CD4-positive, alpha-beta T cell treated with Interleukin-4 for 1 hour (primary cell): ENCODE results near the gene CEP20.
"Not testable (repeated sequence)": the region's sequence is repeated elsewhere in the genome, so short reads cannot be mapped to it uniquely, and the experiment has no call there.

Experiments used
- DNase-seq, 2 donors: peaks; one replicate each; pipeline ENCODE4 v3.0.0-alpha.2; 2020 to 2022

CEP20 gene

GRCh38 chr16:15857724-15858560 lies 30.5 kb downstream of the CEP20 start:
- no peak for DNase-seq

GRCh38 chr16:15856901-15857698 lies 31.3 kb downstream of the CEP20 start, which contains the start of gene MYH11:
Gene MYH11, minus strand, starts transcription at chr16:15857028. Its CDS starts 18,776 bp downstream, at chr16:15838252.
- DNase-seq = no peak

DNA sequence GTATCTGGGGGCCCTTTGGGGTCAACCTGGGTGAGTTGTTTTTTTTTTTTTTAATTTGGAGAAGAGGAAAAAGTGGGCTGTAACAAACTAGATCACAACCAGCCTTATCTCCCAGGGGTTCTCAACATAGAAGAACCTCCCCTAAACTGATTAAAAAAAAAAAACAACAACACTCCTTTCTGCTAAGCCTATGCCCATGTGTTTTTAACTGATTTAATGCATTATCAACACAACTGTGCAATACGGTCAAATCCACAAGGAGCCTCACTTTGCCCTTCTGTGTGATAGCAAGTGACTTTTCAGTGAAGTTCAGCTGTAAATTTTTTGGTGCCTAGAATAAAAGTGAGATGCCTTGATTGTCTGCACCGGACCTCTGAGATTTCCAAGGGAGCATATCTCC lies 32.2 kb downstream of the CEP20 start:
- no peak for DNase-seq

- no peak for DNase-seq
These were observed 32.7 kb downstream of the CEP20 start for GRCh38 chr16:15855704-15856003.

DNA sequence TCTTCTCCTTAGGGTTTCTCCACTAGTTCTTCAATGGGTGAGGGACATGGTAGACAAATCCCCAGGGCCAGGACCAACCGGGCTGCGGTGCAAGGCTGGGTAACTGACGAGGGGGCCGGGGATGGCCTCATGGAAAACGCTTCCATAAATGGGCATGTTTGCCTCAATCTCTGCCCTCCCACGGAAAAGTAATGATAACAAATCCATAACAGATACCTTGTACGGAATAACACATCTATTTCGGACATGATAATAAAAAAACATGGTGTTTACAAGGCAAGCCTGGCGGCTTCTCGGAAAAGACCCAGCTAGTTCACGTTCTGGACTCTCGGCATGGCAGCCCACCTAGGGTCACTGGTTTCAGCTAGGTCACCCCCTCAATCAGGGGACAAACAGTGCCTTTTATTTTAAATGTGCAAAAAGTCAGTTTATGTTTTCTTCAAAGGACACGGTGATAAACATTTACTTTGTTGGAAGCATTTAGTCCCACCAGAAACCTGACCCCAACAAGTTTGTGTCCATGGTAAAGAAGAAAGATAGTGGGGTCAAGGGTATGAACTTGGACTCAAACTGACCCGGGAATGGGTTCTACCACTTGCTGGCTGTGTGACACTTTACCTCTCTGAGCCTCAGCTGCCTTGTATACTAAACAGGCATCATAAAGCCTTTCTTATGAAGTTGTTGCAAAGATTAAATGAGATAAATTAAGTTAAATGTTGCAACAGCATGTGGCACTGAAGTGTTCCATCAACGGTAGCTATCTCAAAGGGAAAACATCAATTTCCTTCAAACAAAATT lies 33.3 kb downstream of the CEP20 start:
- DNase-seq = no peak

- DNase-seq = no peak
These were observed 34.3 kb downstream of the CEP20 start for GRCh38 chr16:15854061-15854460.

GRCh38 chr16:15853021-15853420 lies 35.4 kb downstream of the CEP20 start:
- no peak for DNase-seq

GRCh38 chr16:15850555-15850954 lies 37.8 kb downstream of the CEP20 start:
- DNase-seq = not testable (repeated sequence)

- no peak for DNase-seq
These were observed 39.0 kb downstream of the CEP20 start for GRCh38 chr16:15849209-15849981.

- no peak for DNase-seq
These were observed 40.7 kb downstream of the CEP20 start for GRCh38 chr16:15847611-15848175.

GRCh38 chr16:15846510-15846909 lies 41.9 kb downstream of the CEP20 start:
- no peak for DNase-seq

DNA sequence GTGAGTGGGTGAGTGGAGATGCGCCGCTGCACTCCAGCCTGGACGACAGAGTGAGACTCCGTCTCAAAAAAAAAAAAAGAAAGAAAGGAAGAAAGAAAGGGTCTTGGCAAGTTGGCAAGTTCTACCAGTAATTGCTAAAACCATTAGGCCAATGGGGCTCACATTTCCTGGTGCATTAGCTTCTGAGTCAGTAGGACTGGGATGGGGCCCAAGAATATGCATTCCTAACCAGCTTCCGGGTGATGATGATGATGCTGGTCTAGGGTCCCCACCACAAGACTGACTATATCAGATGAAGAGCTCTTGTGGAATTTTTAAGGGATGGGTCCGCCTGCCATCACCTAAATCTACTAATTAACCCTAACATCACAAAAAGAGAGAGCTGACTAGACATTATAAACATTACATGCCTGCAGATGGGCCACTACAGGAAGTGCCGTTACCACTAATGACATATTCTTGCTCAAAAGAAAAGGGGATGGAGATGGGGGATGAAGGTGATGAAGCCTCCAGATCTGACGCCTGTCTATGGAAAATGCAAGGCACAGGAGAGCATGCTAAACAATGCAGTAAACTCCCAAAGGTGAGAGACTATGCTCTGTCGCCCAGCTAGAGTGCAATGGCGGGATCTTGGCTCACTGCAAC lies 44.6 kb downstream of the CEP20 start:
- DNase-seq = no peak

DNA sequence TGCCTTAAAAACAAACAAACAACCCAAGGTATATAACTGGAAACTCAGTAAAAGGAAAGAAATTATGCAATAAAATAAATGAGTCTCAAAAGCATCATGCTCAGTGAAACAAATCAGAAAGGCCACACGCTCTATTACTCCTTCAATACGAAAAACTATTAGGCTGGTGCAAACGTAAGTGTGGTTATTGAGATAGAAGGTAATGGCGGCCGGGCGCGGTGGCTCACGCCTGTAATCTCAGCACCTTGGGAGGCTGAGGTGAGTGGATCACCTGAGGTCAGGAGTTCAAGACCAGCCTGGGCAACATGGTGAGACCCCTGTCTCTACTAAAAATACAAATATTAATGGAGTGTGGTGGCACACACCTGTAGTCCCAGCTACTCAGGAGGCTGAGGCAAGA lies 49.2 kb downstream of the CEP20 start:
- not testable (repeated sequence) for DNase-seq

- no peak for DNase-seq
These were observed 50.6 kb downstream of the CEP20 start for GRCh38 chr16:15837761-15838160.

DNA sequence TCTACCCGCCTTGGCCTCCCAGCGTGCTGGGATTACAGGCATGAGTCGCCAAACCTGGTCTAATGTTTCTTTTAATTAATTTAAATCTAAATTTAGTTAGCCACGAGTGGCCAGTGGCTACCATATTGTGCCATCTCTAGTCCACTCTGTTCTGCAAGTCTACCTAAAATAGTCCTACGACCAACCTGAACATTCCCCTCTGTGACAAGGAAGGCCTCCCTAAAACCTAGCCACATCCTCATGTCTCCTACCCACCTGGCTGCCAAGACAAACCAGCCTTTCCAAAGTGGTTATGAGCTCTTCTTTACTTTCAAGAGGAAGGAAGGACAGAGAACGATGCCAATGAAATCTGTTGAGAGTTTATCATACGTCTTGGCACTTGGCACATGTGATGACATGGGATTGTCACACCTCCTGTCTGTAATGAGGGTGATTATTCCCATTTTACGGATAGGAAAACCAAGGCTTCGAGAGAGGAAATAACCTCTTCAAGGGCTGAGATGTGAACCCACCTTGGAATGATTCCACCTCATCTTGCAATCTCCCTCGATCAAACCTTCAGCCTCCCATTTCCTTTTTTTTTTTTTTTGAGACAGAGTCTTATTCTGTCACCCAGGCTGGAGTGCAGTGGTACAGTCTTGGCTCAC lies 51.3 kb downstream of the CEP20 start:
- DNase-seq = no peak

GRCh38 chr16:15836074-15836473 lies 52.3 kb downstream of the CEP20 start:
- DNase-seq = no peak

GRCh38 chr16:15835136-15835878 lies 53.1 kb downstream of the CEP20 start:
- no peak for DNase-seq

DNA sequence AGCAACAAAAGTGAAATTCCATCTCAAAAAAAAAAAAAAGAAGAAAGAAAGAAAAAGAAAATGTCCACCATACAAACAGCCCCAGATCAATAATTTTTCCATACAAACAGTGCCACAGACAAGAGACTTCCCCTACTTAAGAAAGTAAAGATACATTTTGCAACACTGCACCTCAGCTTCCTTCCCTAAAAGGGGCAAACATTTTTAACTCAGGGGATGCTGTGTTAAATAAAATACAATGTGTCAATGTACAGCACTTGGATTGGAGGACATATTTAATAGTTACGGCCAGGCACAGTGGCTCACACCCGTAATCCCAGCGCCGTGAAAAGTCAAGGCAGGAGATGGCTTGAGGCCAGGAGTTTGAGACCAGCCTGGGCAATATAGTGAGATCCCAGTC lies 53.9 kb downstream of the CEP20 start:
- no peak for DNase-seq

- no peak for DNase-seq
These were observed 54.9 kb downstream of the CEP20 start for GRCh38 chr16:15833541-15833940.

DNA sequence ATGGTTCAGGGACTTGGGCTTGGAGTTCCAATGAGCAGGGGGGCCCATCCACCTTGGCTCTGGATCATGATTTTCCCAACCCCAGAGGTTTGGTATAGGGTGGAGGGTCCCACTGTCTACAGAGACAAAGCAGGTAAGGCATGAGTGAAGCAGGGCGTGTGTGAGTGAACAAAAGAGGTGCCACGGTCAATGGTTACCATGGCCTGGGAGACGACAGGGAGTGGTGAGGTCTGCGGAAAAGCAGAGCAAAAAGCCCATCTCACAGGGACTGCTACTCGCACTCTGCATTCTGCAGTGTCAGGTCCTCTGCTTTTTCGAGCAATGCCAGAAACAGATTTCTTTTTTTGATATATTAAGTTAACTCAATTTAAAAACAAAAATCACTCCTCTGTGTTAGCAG lies 56.2 kb downstream of the CEP20 start:
- no peak for DNase-seq
